NCI-H82 treated with DMSO at 0.1 percent for 48 hours (cell line): ENCODE measurements around the gene CPE.
"Not testable (repeated sequence)": the region's sequence is repeated elsewhere in the genome, so short reads cannot be mapped to it uniquely, and the experiment has no call there.

Source experiments
- DNase-seq: peaks from one replicate; lab custom pipeline; 2025; ENCODE audit not compliant: unreplicated experiment; lab: John Stamatoyannopoulos, UW

CPE gene

GRCh38 chr4:165378745-165379677 lies at the start of gene CPE:
Gene CPE, plus strand, starts transcription at chr4:165379008. Its CDS starts 214 bp downstream, at chr4:165379222.
- peak; percentile 47 for DNase-seq

- DNase-seq, result no peak
Measured at GRCh38 chr4:165330071-165330470, 48.7 kb upstream of the CPE start.

GRCh38 chr4:165330666-165331065 lies 48.1 kb upstream of the CPE start:
- DNase-seq, result no peak

- DNase-seq, result no peak
Measured at GRCh38 chr4:165331359-165331758, 47.4 kb upstream of the CPE start.

GRCh38 chr4:165331823-165332222 lies 47.0 kb upstream of the CPE start:
- no peak for DNase-seq

- DNase-seq, result no peak
Measured at GRCh38 chr4:165332502-165332901, 46.3 kb upstream of the CPE start.

- no peak for DNase-seq
Measured at GRCh38 chr4:165335163-165335703, 43.6 kb upstream of the CPE start.

GRCh38 chr4:165336743-165337142 lies 42.1 kb upstream of the CPE start:
- no peak for DNase-seq

- not testable (repeated sequence) for DNase-seq
Measured at GRCh38 chr4:165342340-165342739, 36.5 kb upstream of the CPE start.

- no peak for DNase-seq
Measured at GRCh38 chr4:165343353-165344191, 35.2 kb upstream of the CPE start.

- no peak for DNase-seq
Measured at GRCh38 chr4:165345666-165346417, 33.0 kb upstream of the CPE start.

- DNase-seq, result no peak
Measured at GRCh38 chr4:165347647-165348569, 30.9 kb upstream of the CPE start.

GRCh38 chr4:165351359-165352130 lies 27.3 kb upstream of the CPE start:
- no peak for DNase-seq

- DNase-seq, result peak; percentile 30
Measured at GRCh38 chr4:165355900-165356300, 22.9 kb upstream of the CPE start.

GRCh38 chr4:165359506-165359905 lies 19.3 kb upstream of the CPE start:
- DNase-seq, result no peak

GRCh38 chr4:165360041-165360695 lies 18.6 kb upstream of the CPE start:
- DNase-seq, result no peak

- DNase-seq, result no peak
Measured at GRCh38 chr4:165360985-165361670, 17.7 kb upstream of the CPE start.

- no peak for DNase-seq
Measured at GRCh38 chr4:165361810-165362209, 17.0 kb upstream of the CPE start.
